ENCODE results near the gene RBM27.
A peak's percentile ranks its signal among the peaks of the same experiment; 100 is the strongest.
"Not testable (repeated sequence)": the region's sequence is repeated elsewhere in the genome, so short reads cannot be mapped to it uniquely, and the experiment has no call there.

RBM27 gene, protein sequence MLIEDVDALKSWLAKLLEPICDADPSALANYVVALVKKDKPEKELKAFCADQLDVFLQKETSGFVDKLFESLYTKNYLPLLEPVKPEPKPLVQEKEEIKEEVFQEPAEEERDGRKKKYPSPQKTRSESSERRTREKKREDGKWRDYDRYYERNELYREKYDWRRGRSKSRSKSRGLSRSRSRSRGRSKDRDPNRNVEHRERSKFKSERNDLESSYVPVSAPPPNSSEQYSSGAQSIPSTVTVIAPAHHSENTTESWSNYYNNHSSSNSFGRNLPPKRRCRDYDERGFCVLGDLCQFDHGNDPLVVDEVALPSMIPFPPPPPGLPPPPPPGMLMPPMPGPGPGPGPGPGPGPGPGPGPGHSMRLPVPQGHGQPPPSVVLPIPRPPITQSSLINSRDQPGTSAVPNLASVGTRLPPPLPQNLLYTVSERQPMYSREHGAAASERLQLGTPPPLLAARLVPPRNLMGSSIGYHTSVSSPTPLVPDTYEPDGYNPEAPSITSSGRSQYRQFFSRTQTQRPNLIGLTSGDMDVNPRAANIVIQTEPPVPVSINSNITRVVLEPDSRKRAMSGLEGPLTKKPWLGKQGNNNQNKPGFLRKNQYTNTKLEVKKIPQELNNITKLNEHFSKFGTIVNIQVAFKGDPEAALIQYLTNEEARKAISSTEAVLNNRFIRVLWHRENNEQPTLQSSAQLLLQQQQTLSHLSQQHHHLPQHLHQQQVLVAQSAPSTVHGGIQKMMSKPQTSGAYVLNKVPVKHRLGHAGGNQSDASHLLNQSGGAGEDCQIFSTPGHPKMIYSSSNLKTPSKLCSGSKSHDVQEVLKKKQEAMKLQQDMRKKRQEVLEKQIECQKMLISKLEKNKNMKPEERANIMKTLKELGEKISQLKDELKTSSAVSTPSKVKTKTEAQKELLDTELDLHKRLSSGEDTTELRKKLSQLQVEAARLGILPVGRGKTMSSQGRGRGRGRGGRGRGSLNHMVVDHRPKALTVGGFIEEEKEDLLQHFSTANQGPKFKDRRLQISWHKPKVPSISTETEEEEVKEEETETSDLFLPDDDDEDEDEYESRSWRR

GRCh38 chr5:146203011-146203871, at the start of gene RBM27:
Gene RBM27 (plus strand): TSS chr5:146203605. CDS start chr5:146203766, 161 bp downstream.
- DNase-seq (ENCODE audit: low spot score): peak; percentile 100

DNA sequence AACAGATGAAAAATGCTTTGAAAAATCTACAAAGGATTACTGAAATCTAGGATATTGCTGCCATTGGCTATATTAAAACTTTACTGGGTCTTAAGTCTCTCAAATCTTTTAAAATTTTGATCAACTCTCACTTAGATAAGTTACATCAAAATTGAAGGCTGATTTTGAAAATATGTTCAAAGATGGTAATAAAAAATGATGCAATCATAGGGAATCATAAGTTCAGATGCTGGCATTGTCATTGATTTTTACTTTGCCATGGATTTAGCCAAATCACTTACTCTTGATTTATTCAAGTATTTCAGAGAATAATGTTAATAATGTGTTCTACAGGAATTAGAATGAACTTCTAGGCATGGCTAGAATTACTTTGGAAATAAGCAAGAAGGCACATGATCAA, 45.1 kb upstream of the RBM27 start:
- DNase-seq (ENCODE audit: low spot score): no peak

GRCh38 chr5:146164382-146164781, 39.0 kb upstream of the RBM27 start:
- no peak for DNase-seq (ENCODE audit: low spot score)

- DNase-seq (ENCODE audit: low spot score): no peak
These were observed 37.9 kb upstream of the RBM27 start for GRCh38 chr5:146165460-146165859.

- no peak for DNase-seq (ENCODE audit: low spot score)
These were observed 37.5 kb upstream of the RBM27 start for GRCh38 chr5:146165903-146166302.

DNA sequence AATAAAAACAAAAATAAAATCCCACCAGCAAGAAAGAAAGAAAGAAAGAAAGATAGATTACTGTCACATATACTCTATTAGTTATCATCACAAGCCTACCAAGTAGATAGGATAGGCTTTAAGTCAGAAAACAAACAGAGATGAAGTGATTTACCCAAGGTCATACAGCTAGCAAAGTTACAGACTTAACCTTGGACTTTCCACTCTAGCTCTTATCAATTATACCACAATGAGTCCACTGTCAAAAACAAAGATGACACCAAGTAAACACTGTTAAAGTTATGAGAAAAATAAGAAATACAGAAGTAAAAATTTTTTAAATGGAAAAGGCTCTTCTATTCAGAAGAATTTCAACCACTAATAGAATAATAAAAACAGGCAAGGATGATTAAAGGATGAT, 34.3 kb upstream of the RBM27 start:
- DNase-seq (ENCODE audit: low spot score): no peak

GRCh38 chr5:146173049-146173448, 30.4 kb upstream of the RBM27 start:
- DNase-seq (ENCODE audit: low spot score): not testable (repeated sequence)

DNA sequence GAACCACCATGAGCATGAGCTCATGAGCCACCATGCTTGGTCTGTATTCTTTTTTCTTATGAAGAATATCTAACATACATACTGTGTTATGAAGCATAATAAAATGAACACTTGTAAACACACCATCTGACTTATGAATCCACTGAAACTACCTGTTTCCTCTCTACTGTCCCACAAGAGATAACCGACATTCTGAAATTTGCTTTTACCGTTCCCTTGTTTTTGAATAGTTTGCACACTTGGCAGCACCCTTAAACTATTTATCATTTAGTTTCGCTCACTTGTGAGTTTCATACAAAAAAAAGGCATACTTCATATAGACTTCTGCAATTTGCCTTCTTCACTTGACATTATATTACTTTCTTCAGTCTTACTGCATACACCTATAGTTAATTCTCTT, 29.8 kb upstream of the RBM27 start:
- DNase-seq (ENCODE audit: low spot score): no peak

DNA sequence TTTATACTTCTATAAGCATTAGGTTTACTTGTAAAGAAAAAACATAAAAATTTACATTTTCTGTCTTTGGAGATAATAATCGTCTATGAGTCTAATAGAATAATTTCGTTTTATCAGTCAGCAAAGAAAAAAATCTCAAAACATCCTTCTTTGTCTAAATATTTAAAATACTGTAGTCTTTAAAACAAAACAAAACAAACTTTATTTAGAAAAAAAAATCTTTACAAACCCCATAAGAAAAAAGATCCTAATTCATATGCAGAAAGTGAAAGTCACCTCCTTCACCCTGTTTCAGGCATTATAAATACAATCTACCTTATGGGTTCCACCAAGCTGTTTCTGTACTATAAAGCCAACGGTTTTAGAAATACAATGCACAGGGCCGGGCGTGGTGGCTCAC, 26.6 kb upstream of the RBM27 start:
- no peak for DNase-seq (ENCODE audit: low spot score)

DNA sequence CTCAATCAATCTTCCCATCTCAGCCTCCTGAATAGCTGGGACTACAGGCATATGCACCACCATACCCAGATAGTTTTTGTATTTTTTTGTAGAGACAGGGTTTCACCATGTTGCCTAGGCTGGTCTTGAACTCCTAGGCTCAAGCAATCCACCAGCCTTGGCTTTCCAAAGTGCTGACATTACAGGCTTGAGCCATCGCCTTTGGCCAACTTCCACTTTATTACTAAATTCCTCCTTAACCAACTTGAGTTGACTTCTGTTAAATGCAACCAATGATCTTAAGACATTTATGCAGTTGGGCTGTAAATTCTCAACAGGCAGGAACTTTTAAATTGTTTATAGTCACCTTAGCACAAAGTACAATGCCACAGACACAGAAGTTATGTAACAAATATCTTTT, 23.7 kb upstream of the RBM27 start:
- DNase-seq (ENCODE audit: low spot score): no peak

DNA sequence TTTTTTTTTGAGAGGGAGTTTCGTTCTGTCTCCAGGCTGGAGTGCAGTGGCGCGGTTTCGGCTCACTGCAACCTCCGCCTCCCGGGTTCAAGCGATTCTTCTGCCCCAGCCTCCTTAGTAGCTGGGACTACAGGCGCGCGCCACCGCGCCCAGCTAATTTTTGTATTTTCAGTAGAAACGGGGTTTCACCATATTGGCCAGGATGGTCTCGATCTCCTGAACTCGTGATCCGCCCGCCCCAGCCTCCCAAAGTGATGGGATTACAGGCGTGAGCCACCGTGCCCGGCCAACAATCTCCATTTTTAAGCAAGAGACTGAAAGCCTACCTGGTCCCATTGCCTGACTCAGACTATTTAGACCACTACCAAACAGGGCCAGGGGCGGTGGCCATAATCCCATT, 20.0 kb upstream of the RBM27 start:
- DNase-seq (ENCODE audit: low spot score): not testable (repeated sequence)

DNA sequence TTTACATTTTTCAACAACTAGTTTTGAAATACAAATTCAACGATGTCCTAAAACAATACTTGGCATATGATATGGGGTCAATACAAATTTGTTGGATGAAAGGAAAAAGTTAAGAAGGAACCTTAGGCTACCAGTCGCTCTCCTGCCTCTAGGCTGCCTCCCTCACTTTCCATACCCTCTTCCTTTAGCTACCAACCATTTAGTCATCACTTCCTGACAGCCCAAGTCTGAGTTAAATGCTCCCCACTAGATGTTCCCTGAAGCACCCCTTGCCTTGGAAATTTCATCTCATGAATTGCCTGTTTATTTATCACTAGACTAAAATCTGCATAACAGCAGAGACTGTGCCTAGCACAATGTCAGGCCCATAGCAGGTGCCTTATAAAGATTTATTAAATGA, 18.2 kb upstream of the RBM27 start:
- no peak for DNase-seq (ENCODE audit: low spot score)

DNA sequence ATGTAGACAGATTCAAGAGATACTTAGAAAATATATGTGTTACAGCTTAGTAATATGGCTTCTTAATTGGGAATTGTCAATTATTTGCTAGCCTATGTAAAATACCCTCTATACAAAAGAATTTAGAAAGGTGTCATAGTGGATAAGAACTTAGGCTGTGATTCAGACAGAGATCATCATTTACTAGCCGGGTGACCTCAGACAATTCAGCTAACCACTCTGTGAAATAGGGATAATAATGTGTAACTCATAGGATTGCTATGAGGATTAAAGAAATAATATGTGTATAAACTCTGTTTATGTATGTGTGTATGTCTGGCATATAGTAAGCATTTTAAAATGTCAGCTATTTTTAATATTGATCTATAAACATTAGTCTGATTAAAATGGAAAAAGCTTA, 15.0 kb upstream of the RBM27 start:
- DNase-seq (ENCODE audit: low spot score): no peak

GRCh38 chr5:146192571-146193043, 10.8 kb upstream of the RBM27 start:
- peak; percentile 56 for DNase-seq (ENCODE audit: low spot score)

GRCh38 chr5:146193285-146193684, 10.1 kb upstream of the RBM27 start:
- DNase-seq (ENCODE audit: low spot score): no peak

- not testable (repeated sequence) for DNase-seq (ENCODE audit: low spot score)
These were observed 8.4 kb upstream of the RBM27 start for GRCh38 chr5:146194997-146195396.

DNA sequence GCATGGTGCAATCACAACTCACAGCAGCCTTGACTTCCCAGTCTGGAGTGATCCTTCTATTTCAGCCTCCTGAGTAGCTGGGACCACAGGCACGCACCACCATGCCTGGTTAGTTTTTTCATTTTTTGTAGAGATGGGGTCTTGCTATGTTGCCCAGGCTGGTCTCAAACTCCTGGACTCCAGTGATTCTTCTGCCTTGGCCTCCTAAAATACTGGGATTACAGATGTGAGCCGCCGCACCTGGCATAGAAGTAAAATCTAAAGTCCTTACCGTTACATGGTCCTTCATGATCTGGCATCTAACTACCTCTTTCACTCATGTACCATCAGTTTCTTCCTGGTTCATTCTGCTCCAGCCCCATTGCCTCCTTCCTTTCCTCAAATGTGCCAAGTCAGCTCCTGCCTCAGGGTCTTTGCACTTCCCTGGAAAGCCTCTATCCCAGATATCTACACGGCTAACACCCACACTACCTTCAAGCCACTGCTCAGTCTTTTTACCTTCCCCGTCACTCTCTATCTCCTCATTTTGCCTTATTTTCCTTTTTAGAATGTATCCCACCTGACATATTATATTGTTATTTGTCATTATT, 6.9 kb upstream of the RBM27 start:
- no peak for DNase-seq (ENCODE audit: low spot score)

GRCh38 chr5:146199176-146199815, 4.1 kb upstream of the RBM27 start:
- no peak for DNase-seq (ENCODE audit: low spot score)

GRCh38 chr5:146201795-146202194, 1.6 kb upstream of the RBM27 start:
- not testable (repeated sequence) for DNase-seq (ENCODE audit: low spot score)

- DNase-seq (ENCODE audit: low spot score): no peak
These were observed 427 bp downstream of the RBM27 start for GRCh38 chr5:146203872-146204192.

Measured in SW480 (cell line).